GM12878 (cell line): Measurements from ENCODE around the gene RAB31. TPM values are rescaled to one million over a fixed set of nuclear protein-coding genes. Genes with fewer than 3 reads are reported as not detected.

ENCODE experiments used
- ATAC-seq: fragments of 200-7000 bp; cut with Tn5 transposase; 3 replicates; pipeline ENCODE4 v1.9.1; 2020; ENCODE audit warnings: mild to moderate bottlenecking, moderate library complexity
- BruUV-seq: library from RNA; stranded (reverse); fragments of 400-500 nt; replicated peaks from 2 replicates; lab custom pipeline; 2021; lab: Mats Ljungman, UMichigan
- CTCF ChIA-PET: fragments of 300-600 bp; sonication (Branson Sonifier 250); formaldehyde crosslinking; extraction: SDS; loops from one replicate; lab custom pipeline; 2021; ENCODE audit warnings: inconsistent platforms; lab: Yijun Ruan, JAX
- POLR2A ChIA-PET: fragments of 350-600 bp; formaldehyde crosslinking; extraction: SDS; loops from one replicate; lab custom pipeline; 2021; ENCODE audit warnings: inconsistent platforms; lab: Charles Lee
- RAD21 ChIA-PET: fragments of 300-600 bp; sonication (Branson Sonifier 250); formaldehyde crosslinking; loops from one replicate; lab custom pipeline; 2023; ENCODE audit warnings: antibody characterized with exemption; ENCODE audit not compliant: unreplicated experiment; lab: Charles Lee
- SMC1A ChIA-PET: fragments of 300-600 bp; sonication (Branson Sonifier 250); formaldehyde crosslinking; loops from one replicate; lab custom pipeline; 2023; ENCODE audit not compliant: unreplicated experiment, uncharacterized antibody; lab: Charles Lee
- DNase-seq: peaks from one replicate; pipeline ENCODE4 v3.0.0-alpha.2; 2011; ENCODE audit warnings: low read depth, low spot score
- FAIRE-seq: peaks from 3 replicates; lab custom pipeline; 2011; peaks lifted over from hg19 to GRCh38; lab: Jason Lieb, UNC
- H2AFZ ChIP-seq: 2 replicates; pipeline ENCODE4 v1.6.0; 2011; ENCODE audit warnings: low read depth, low read length, control low read depth; ENCODE audit not compliant: control insufficient read depth
- H3K27ac ChIP-seq: 2 replicates; pipeline ENCODE4 v1.5.1; 2011; ENCODE audit warnings: control low read depth; ENCODE audit not compliant: control insufficient read depth, insufficient read depth
- H3K27me3 ChIP-seq, 2 experiments: replicated peaks in 1 of 2; 2 replicates each; pipeline versions ENCODE4 v1.6.0 to v1.6.1; 2011; ENCODE audit warnings: low read length in 1 of 2; ENCODE audit not compliant: control insufficient read depth in 2 of 2, insufficient read depth in 2 of 2
- H3K36me3 ChIP-seq, 2 experiments: 2 replicates each; pipeline ENCODE4 v1.5.1; 2011; ENCODE audit warnings: low read length in 1 of 2; ENCODE audit not compliant: control insufficient read depth in 2 of 2, insufficient read depth in 2 of 2
- H3K4me1 ChIP-seq: 2 replicates; pipeline ENCODE4 v1.6.1; 2011; ENCODE audit warnings: mild to moderate bottlenecking, low read length, moderate library complexity, mixed read lengths; ENCODE audit not compliant: control insufficient read depth, insufficient read depth
- H3K4me2 ChIP-seq: 2 replicates; pipeline ENCODE4 v1.6.0; 2011; ENCODE audit warnings: control low read depth; ENCODE audit not compliant: control insufficient read depth, insufficient read depth
- H3K4me3 ChIP-seq: fragments of 200-600 bp; sonication (generic); 2 replicates; pipeline ENCODE4 v1.5.1; 2016
- H3K79me2 ChIP-seq: 2 replicates; pipeline ENCODE4 v1.6.0; 2011; ENCODE audit warnings: low read length; ENCODE audit not compliant: control insufficient read depth, insufficient read depth
- H3K9ac ChIP-seq: 2 replicates; pipeline ENCODE4 v1.8.0; 2011; ENCODE audit warnings: low read length, control low read depth, mixed read lengths; ENCODE audit not compliant: control insufficient read depth, insufficient read depth
- H3K9me3 ChIP-seq: replicated peaks from 3 replicates; pipeline ENCODE4 v1.5.1; 2011; ENCODE audit warnings: mild to moderate bottlenecking, low read length; ENCODE audit not compliant: control insufficient read depth, insufficient read depth
- H4K20me1 ChIP-seq: 2 replicates; pipeline ENCODE4 v1.6.0; 2011; ENCODE audit not compliant: control insufficient read depth, insufficient read depth
- CREB1 ChIP-seq: IDR thresholded peaks from 2 replicates; pipeline ENCODE4 v1.6.1; 2012; ENCODE audit warnings: low read depth, mild to moderate bottlenecking, inconsistent platforms
- ETV6 ChIP-seq, 2 experiments: fragments of 450-650 bp in 1 of 2; IDR thresholded peaks in 1 of 2; conservative IDR thresholded peaks in 1 of 2; 2 replicates each; pipeline ENCODE4 v1.6.1; 2014; ENCODE audit warnings: antibody characterized with exemption in 1 of 2, borderline replicate concordance in 1 of 2, low read depth in 1 of 2, mild to moderate bottlenecking in 1 of 2, moderate library complexity in 1 of 2
- IRF5 ChIP-seq: fragments of 450-650 bp; IDR thresholded peaks from 2 replicates; pipeline ENCODE4 v1.6.1; 2017; ENCODE audit warnings: borderline replicate concordance
- MEF2A ChIP-seq: IDR thresholded peaks from 2 replicates; pipeline ENCODE4 v1.6.1; 2011; ENCODE audit warnings: low read depth, mild to moderate bottlenecking, low read length, moderate library complexity; ENCODE audit not compliant: insufficient read depth
- POLR2AphosphoS5 ChIP-seq: IDR thresholded peaks from 2 replicates; pipeline ENCODE4 v1.6.1; 2011; ENCODE audit warnings: mild to moderate bottlenecking, low read length, inconsistent platforms
- RUNX3 ChIP-seq: IDR thresholded peaks from 2 replicates; pipeline ENCODE4 v1.6.1; 2012; ENCODE audit warnings: low read length, inconsistent platforms
- SMAD1 ChIP-seq: fragments of 450-650 bp; IDR thresholded peaks from 2 replicates; pipeline ENCODE4 v1.6.1; 2018; ENCODE audit warnings: mild to moderate bottlenecking, low read depth; ENCODE audit not compliant: partially characterized antibody
- SPI1 ChIP-seq: IDR thresholded peaks from 2 replicates; pipeline ENCODE4 v1.6.1; 2011; ENCODE audit warnings: low read depth, mild to moderate bottlenecking, low read length, moderate library complexity, borderline replicate concordance; ENCODE audit not compliant: insufficient read depth
- WGBS: methylation state at CpG from one replicate; pipeline ENCODE4 v1.1.6; 2016; ENCODE audit warnings: low lambda C conversion rate; ENCODE audit not compliant: insufficient replicate concordance, insufficient coverage; ENCODE audit errors: missing lambda C conversion rate; 5-methylcytosine and 5-hydroxymethylcytosine counted together
- in situ Hi-C: fragments of 300-500 bp; cut with MboI; formaldehyde crosslinking; loops from 9 replicates; pipeline ENCODE4 v1.14.3; 2018; ENCODE audit warnings: mixed read lengths
- intact Hi-C: fragments of 100-400 bp; cut with micrococcal nuclease; formaldehyde crosslinking; loops from one replicate; pipeline ENCODE4 v1.14.2; 2022; ENCODE audit not compliant: unreplicated experiment
- polyA plus RNA-seq, 11 experiments: library from polyadenylated mRNA; depleted of rRNA in 4 of 11; unstranded in 6 of 11; stranded (reverse) in 5 of 11; fragments of >200 nt; fragmentation: Nextera tagmentation in 4 of 11; fragmentation: Illumina TruSeq in 1 of 11; extraction: Ambion mirVana in 4 of 11; extraction: Trizol in 1 of 11; gene quantifications; 1 replicate in 1 of 11; 2 replicates in 10 of 11; pipeline versions ENCODE4 v1.2.1 to v1.2.3, GENCODE V29; 2011 to 2016; ENCODE audit warnings: inconsistent platforms in 2 of 11, missing spikeins in 2 of 11, low read depth in 1 of 11
- total RNA-seq, 4 experiments: library from RNA; depleted of rRNA in 3 of 4; stranded (reverse); fragments of >200 nt in 3 of 4; fragmentation: Illumina TruSeq in 1 of 4; extraction: Trizol in 1 of 4; gene quantifications; 2 replicates each; pipeline versions ENCODE4 v1.2.1 to v1.2.3, GENCODE V29; 2013 to 2021
- TF ChIP-seq, protein P1 (sequence below): fragments of 450-650 bp; IDR thresholded peaks from 2 replicates; pipeline ENCODE4 v1.6.1; 2017; ENCODE audit warnings: mild to moderate bottlenecking

Gene RAB31
- total and polyA plus RNA-seq, 10 of the 15 experiments (the other 5 are each of a cell fraction or from before 2014, with no cell fraction given): 0.80 to 23.3 (median 12.2) TPM

GRCh38 chr18:9715978-9716774, 8.1 kb downstream of the RAB31 start (continued):
- TF ChIP-seq POLR2AphosphoS5 (no peak), CREB1 (no peak)
- TF ChIP-seq, all 136 proteins: peak for 0

DNA sequence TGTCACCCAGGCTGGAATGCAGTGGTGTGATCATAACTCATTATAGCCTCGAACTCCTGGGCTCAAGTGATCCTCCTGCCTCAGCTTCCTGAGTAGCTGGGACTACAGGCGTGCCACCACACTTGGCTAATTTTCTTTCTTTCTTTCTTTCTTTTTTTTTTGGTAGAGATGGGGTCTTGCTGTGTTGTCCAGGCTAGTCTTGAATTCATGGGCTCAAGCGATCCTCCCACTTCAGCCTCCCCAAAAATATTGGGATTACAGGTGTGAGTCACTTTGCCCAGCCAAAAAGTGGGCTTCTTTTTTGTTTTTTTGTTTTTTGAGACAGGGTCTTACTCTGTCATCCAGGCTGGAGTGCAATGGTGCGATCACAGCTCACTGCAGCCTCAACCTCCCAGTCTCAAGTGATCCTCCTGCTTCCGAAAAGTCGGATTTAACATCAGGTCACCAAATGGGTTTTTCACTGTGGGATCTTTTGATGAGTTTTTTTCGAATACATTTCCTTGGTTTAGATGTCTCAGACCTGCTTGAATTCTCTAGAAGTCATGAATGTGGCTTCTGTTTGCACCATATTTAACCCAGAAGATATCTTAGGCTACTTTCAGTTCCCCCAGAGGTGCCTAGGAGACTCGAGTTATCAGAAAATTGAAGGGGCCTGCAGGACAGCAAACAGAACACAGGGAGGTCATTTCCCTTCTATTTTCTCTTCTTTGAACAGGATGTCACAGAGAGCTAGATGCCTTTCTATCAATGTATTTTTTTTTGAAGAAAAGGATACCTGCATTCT, 8.9 kb downstream of the RAB31 start:
- peak; percentile 35 for DNase-seq
- Histone ChIP-seq H3K9ac (no peak overlapping the region), H3K27me3 (no peaks in the 10 kb centered on the region), H3K79me2 (peaks cover 2% of the 10 kb centered on the region), H3K36me3 (no peaks in the 10 kb centered on the region), H2AFZ (no peak overlapping the region), H4K20me1 (no peaks in the 10 kb centered on the region), H3K4me3 (no peak overlapping the region; the same call in 1 of the 2 replicates), H3K27ac (0 out of 2 replicates have a peak overlapping the region, but pooled peaks have one; percentile 6), H3K9me3 (no peaks in the 10 kb centered on the region; the same call in 2 of the 3 replicates), H3K4me1 (peaks cover 11% of the 10 kb centered on the region), H3K4me2 (peak overlapping the region; percentile 5)
- ChIA-PET RAD21 (no interaction called here), POLR2A (no interaction called here), SMC1A (interaction anchor here (0.7 kb wide), 1 partner anchor 995 kb away, joined by 3 read pairs; no protein-coding TSS in a partner anchor), CTCF (interaction anchor here (1.1 kb wide), 1 partner anchor 20 kb away, joined by 3 read pairs; no protein-coding TSS in a partner anchor)
- 19% methylated on average over 8 of the region's 8 CpGs for WGBS
- no peak for ATAC-seq
- intact Hi-C loops (no loop called here), in situ Hi-C loops (no loop called here)
- peak; percentile 27 for FAIRE-seq
- peak; percentile 58; the same call in 1 of the 2 replicates for TF ChIP-seq RUNX3
- no peak for TF ChIP-seq IRF5
- peak; percentile 77 for TF ChIP-seq SPI1
- TF ChIP-seq, protein P1, sequence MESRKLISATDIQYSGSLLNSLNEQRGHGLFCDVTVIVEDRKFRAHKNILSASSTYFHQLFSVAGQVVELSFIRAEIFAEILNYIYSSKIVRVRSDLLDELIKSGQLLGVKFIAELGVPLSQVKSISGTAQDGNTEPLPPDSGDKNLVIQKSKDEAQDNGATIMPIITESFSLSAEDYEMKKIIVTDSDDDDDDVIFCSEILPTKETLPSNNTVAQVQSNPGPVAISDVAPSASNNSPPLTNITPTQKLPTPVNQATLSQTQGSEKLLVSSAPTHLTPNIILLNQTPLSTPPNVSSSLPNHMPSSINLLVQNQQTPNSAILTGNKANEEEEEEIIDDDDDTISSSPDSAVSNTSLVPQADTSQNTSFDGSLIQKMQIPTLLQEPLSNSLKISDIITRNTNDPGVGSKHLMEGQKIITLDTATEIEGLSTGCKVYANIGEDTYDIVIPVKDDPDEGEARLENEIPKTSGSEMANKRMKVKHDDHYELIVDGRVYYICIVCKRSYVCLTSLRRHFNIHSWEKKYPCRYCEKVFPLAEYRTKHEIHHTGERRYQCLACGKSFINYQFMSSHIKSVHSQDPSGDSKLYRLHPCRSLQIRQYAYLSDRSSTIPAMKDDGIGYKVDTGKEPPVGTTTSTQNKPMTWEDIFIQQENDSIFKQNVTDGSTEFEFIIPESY: no peak
- no peak for TF ChIP-seq SMAD1
- no peak for TF ChIP-seq ETV6 (conservative IDR thresholded peaks at IDR 0.05 in 1 of 2, IDR thresholded peaks at IDR 0.05 in 1 of 2; ENCODE audit: borderline replicate concordance in 1 of 2, low read depth in 1 of 2)
- TF ChIP-seq MEF2A: peak; percentile 61; the same call in 1 of the 2 replicates
- BruUV-seq: no TSS peak
